Activated CD4-positive, CD25-positive, alpha-beta regulatory T cell (primary cell): ENCODE results near the gene NMT2.
"Not testable (repeated sequence)": the region's sequence is repeated elsewhere in the genome, so short reads cannot be mapped to it uniquely, and the experiment has no call there.

ENCODE experiments used
- DNase-seq, 4 experiments: peaks; one replicate each; lab custom pipeline; 2025; lab: John Stamatoyannopoulos, UW

The NMT2 gene

DNA sequence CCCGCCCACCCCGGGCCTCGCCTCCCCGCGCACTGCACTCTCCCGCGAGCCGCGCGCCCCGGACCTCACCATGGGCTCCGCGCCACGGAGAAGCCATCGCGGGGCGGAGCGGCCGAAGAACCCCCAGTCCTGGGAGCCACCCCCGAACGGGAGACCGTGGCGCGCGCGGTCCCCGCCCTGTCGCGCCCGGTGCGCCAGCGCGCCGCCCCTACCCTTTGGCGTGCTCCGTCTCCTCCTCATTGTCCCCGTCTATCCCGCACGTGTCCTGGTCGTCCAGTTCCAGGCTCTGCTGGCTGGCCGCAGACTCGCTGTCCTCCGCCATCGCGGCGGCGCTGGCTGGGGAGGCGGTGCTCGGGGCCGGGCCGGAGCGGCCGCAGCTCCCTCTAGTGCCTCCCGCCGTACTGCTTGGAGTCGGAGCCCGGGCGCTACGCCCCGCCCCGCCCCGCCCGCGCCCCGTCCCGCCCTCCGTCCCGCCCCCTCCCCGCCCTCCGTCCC lies at the start of gene NMT2:
Gene NMT2 (minus strand): TSS at position 403 of the 495 bp plus-strand sequence. CDS start 81 bp downstream, at position 322.
- DNase-seq, result no peak

DNA sequence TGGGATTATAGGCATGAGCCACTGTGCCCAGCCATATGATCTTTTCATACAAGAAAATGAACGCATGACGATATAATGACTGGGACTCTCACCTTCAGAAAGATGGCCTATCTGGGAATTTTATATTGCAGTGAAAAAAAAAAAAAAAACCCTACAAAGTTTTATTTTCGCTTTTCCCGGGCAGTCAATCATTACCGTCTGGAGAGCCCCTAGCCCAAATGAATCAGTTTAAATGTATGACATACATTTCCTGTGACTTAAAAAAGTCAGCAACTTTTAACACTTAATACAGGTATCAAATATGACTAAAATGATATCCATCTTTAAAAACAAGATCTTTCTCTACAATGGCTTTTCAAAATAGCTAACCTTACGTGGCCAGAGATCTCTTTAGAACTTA lies 48.2 kb upstream of the NMT2 start:
- no peak for DNase-seq

DNA sequence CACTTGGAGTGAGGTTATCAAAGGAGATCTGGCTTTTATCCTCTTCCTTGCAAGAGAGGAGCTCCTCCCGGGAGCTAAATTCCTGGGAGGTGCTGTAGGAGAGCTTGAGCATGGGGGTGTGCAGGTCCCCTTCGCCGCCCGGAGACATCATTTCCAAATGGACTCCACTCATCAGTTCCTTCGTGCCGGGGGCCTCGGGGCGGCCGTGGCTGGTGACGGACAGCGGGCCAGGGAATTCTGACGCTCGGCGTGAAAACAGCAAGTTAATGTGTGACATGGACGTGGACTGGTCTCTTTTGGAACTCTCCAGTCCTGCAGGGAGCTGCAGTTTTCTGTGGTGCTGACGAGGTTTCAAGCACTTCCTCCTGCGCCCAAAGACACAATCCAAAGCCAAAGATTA lies 45.7 kb upstream of the NMT2 start:
- no peak for DNase-seq

DNA sequence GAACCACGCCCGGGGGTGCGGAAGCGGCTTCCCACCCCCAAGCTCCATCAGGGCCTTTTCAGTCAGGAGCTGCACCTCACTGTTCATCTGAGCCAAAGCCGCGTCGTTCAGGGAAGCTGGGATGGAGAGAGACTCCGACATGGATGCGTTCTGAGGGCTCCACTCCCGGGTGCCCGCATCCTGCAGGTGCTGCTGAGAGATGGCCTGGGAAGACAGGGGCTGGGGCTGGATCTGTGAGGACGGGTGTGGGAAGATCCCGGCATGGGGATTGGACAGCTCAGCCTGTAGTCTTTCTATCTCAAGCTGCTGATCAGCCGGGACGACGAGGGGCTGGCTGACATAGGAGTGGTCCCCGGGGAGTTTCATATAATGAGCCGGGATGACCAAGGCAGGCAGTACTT lies 45.0 kb upstream of the NMT2 start:
- no peak for DNase-seq

DNA sequence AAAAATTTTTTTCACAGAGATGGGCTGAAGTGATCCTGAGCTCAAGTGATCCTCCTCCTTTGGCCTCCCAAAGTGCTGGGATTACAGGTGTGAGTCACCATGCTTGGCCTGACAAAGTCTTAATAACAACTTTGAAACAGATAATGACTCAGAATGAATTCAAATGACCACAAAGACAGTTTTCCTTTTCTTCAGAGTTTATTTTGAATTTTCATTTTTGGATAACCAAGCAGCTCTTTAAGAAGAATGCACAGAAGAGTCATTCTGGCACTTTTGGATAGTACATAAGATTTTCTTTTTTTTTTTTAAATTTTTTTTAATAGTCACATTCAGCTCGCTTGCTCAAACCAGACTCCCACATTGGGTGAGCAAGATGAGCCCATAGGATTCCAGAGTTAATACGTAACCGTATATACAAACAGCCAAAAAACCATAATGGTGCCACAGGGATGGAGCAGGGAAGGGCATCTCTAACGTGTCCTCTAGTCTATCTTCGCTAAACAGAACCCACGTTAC lies 43.0 kb upstream of the NMT2 start:
- DNase-seq, result no peak

DNA sequence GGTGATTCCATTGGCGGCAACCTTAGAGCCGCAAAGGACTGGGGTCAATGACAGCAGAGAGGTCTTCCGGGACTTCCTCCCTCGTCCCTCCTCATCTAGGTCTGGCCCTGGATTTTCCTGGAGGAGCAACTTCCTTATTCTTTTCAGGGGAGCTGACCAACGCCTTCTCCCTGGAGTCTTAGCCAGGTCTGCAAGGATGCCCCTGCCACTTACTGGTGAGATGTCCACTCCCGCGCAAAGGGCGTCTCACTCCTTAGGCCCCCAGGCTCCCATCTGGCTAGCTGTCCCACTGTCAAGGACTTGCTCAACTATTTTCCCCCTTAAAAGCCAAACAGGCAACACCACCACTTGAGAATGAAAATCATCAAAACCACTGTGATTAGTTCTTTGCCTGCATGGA lies 42.0 kb upstream of the NMT2 start:
- no peak for DNase-seq

DNA sequence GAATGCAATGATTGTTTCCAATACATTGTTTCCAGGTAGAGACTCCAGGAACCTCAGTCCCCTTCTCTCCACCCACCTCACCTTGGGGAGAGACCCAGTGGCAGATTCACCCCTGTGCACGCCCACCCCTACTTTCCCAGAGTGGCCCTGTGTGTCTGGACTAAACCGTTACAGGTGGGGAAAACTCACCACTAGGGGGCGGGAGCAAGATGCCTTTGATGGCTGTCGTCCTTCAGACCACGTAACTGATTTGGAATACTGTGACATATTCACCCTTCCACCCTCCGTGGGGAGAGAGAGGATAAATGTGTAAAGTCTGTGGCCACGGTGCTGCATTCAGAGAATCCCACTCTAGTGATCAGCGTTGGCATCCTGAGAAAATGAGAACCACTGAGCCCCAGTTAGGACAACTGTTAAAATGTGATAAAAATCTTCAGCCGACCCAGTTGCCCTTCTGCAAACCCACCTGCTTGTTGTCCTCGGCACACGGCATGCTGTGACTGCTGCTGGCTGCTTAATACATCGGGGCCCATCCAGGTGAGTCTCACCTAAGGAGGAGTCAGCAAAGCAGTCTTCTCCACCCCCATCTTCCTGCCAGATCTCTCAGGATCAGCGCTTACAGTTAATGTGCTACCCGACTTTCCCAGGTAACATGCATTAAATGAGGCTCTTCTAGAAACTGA lies 41.5 kb upstream of the NMT2 start:
- peak; percentile 57 to 75 (median 70) for DNase-seq

DNA sequence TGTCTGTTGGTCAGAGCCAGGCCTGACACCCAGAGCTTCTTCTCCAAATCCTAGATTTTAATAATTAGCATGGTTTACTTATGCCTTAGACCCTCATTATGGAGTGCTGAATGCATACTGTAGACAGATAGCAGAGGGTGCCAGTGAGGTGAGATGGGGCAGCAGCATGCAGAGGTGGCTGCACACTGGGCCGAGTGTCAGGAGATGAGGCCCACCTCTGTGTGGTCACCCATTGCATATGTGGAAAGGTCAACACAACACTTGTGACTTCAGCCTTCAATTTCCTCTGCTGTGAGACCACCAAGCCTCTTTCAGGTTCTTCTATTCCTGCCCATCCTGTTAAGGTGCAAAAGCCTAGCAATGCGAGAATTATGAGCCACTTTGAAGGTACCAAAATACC lies 39.7 kb upstream of the NMT2 start:
- no peak for DNase-seq

DNA sequence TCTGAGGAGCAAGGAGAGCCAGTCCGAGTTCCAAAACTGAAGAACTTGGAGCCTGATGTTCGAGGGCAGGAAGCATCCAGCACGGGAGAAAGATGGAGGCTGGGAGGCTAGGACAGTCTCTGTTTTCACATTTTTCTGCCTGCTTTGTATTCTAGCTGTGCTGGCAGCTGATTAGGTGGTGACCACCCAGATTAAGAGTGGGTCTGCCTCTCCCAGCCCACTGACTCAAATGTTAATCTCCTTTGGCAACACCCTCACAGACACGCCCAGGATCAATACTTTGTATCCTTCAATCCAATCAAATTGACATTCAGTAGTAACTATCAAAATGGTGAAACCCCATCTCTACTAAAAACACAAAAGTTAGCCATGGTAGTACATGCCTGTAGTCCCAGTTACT lies 38.9 kb upstream of the NMT2 start:
- not testable (repeated sequence) for DNase-seq

DNA sequence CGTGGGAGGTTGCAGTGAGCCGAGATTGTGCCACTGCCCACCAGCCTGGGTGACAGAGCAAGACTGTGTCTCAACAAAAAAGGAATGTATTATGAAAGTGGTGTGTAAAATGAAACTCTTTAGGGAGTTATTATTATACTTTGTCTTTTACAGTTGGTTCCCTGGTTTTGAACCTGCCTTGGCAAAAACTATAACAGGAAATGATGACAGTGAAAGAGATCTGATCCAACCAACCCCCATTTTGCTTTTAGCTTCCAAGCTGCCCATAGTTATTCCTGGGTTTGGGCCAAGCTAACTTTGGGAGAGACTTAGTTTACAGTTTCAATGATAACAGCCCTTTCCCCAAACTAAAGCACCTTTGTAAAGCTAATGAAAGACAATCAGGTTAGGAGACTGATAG lies 34.1 kb upstream of the NMT2 start:
- DNase-seq, result no peak

DNA sequence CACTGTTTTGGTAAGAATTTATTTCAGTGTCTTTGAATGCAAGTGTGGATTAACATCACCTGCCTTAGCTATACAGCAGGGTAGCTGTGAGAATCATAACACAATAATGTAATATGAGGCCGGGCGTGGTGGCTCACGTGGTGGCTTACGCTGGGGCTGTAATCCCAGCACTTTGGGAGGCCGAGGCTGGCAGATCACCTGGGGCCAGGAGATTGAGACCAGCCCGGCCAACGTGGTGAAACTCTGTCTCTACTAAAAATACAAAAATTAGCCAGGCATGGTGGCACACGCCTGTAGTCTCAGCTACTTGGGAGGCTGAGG lies 33.8 kb upstream of the NMT2 start:
- not testable (repeated sequence) for DNase-seq

DNA sequence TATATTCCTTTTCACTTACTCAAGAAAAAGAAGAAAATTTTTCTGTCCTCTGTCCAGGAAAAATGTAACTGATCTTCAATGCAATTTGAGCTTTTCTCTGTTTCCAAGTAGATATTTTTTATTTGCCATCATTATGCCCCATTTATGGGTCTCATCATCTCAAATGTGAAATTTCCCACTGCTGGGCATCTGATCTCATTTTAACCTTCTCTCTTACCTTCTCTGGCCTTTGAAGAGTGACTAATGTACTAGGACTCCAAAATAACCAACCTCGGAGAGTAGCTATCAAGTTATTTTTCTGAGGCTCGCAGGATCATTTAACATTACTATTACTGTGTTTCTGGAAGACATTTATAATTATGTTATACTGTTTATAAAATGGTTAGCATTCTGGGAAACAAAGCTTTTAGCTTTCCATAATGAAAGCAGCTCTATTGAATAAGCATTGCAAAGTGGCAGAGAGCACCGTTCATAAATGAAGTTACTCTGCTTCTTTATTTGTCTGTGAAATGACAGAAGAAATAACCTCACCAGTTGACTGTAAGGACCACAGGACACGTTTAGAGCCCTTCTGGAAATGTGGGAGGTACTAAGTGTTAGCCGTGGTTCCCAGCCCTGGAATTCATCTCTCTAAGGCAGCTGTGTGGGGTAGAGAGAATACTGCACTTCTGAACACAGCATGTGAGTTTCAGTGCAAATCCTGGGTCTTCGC lies 33.3 kb upstream of the NMT2 start:
- no peak for DNase-seq

DNA sequence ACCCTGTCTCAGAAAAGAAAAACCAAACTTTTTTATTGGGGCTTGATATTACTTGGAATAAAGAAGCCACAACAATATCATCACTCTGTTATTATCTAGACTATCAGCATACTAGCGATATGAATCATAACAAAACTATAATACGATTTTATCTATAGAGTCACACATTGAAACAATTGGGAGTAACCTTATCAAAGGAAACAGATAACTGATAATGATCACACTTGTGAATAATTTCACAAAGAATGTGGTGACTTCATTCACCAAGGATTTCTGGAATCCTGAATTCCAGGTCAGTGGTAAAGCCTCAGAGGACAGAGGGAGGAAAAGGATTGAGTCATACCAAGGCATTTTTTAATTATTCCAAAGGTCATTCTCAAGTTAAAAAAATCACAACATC lies 32.1 kb upstream of the NMT2 start:
- no peak for DNase-seq

DNA sequence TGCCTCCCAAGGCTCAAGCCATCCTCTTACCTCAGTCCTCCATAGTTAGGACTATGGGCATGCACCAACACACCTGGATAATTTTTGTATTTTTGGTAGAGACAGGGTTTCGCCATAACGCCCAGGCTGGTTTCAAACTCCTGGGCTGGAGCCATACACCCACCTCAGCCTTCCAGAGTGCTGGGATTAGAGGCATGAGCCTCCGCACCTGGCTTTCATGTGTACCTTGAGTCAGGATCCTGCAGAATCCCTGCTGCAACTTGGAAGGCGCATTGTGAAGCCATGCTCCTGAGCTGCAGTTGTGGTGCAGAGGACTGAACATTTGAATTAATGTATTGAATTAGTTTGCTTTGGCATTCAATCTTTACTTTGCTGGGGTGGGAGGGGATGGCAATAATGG lies 29.4 kb upstream of the NMT2 start:
- DNase-seq, result no peak

DNA sequence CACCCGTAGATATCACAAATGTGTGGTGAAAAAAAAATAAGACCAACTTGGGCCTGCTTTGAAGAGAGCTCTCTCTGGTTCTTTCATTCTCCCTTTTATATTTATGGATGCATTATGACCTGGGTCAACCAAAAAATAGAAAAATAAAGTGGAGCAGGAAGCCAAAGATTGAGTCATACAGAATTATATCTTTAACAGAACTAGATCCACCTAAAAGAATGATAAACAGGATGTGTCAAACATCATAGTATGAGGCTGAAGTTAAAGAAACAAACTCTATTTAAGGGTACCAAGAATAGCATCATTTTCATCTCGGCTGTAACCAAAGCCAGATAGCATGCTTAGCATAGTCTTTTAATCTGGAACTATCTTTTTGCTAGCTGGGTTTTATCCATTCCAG lies 28.8 kb upstream of the NMT2 start:
- no peak for DNase-seq

DNA sequence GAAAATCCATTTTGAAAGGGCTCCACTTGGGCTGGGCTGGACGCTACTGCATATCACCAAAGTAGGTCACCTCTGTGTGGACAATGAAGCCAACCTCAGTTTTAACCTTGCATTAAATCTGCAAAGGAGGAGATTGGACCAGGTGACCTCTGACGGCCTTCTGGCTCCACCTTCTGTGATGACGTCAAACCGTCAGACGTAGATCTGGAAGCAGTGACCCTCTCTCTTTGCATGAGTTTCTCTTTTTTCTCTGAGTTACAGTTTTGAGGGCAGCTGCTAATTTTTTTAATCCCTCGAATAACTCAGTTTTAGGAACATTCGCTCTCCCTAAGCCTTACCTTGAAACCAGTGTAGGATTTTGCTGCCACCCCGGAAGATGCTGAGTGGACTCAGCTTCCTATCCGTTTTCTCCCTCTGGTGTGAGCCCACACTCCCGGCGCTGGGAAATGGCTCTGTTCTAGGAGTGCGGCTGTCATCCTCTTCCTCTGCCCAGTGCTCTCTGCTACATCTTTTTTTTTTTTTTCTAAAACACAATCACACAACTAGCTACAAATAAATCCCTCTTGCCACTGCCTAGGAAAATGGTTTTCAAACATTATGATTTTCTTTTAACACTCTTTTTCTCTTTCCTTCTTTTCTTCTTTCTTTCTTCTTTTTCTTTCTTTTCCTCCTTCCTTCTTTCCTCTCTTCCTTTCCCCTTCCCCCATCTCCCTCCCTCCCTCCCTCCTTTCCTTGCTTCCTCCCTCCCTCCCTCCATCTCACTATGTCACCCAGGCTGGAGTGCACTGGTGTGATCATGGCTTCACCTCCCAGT lies 27.7 kb upstream of the NMT2 start:
- DNase-seq, result no peak

DNA sequence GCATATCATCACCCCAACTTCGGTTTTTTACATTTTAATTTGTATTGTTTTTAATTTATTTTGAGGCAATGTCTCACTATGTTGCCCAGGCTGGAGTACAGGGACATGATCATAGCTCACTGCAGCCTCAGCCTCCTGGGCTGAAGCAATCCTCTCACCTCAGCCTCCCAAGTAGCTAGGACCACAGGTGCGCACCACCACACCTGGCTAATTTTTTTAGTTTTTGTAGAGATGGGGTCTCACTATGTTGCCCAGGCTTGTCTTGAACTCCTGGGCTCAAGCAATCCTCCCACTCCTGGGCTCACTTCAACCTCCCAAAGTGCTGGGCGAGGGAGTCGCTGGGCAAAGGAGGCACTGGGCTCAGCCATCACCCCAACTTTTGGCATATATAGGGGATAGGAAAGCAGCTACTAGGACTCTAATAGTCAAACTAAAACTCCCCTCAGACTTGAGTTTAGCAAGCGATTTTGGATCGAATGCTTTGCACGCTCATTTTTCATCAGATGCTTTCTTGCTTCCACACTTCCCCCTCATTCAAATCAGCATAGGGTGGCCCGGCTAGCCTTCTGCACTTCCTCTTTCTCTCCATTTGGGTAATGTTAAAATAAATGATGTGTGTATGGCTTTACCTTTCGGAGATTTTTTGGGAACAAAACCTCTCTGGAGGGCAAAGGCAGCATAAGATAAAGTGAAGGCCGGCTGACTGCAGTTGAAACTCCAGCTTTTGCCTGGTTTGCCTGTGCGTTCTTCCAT lies 20.8 kb upstream of the NMT2 start:
- DNase-seq, result no peak

DNA sequence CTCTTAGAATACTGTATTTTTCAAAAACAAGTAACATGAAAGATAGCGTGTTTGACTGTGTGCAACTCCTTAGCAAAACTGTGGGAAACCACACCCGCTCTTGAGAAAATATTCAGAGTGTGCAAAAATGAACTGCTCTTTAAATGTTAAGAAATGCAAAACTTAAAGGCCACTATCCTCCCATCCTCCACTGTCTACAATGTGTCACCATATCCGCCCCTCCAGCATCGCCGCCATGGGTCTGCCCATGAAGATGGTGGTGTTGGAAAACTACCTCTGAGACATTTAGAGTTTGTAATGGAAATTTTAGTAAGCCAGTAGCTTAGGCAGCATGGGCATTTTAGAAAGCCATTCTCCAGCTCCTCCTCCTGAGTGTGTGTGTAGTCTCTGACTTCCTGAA lies 20.1 kb upstream of the NMT2 start:
- DNase-seq, result no peak

DNA sequence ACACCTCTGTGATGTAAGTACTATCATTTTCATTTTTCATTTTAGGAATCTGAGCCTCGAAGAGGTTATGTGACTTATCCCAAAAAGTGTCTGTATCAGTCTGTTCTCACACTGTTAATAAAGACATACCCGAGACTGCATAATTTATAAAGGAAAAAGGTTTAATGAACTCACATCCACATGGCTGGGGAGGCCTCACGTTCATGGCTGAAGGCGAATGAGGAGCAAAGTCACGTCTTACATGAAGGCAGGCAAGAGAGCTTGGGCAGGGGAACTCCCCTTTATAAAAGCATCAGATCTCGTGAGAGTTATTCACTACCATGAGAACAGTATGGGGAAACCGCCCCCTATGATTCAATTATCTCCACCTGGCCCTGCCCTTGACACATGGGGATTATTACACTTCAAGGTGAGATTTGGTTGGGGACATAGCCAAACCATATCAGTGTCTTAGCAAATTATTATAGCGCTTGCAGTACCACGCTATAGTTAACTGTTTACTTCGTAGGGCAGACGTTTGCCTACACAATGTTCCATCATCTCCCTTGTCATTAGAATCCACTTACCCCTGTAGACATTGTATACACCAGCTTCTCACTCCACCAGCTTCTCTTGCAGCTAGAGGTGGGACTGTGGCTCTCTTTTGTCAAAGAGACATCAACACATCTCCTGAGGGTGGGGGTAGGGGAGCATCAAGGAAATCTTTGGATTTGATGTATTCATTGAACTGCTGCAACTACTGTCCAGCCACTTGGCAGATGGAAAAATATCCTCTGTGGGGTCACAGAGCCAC lies 15.4 kb upstream of the NMT2 start:
- no peak for DNase-seq

DNA sequence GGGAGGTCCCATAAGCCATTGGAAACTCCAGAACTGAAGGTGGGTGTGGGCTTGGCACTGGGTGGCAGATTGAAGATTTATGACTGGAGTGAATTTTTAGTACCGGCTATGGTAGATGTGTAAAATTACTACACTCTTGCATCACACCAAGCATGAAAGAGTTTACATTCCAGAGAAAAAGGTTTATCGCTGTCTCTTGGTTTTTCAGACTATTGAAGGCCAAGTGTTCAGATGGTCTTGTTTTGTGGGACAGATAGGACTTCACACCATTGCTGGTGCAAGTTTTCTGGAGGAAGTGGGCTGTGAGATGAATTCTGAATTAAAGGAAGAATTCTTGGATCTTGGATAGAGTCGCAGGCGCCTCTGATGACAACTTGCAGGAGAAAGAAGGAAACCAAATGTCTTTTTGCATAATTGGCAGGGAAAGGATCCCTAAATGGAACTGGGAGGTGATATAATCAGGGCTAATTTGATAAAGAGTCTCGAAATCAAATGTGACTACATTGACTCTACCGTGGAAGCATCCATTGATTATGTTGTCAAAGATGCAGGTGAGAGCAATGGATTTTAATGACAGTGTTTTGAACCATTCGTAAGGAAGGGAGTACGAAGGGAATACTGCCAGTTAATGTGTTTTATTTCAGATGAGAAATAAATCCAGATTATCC lies 14.2 kb upstream of the NMT2 start:
- DNase-seq, result no peak
